Measurements from ENCODE around the gene KIFC3.

DNA sequence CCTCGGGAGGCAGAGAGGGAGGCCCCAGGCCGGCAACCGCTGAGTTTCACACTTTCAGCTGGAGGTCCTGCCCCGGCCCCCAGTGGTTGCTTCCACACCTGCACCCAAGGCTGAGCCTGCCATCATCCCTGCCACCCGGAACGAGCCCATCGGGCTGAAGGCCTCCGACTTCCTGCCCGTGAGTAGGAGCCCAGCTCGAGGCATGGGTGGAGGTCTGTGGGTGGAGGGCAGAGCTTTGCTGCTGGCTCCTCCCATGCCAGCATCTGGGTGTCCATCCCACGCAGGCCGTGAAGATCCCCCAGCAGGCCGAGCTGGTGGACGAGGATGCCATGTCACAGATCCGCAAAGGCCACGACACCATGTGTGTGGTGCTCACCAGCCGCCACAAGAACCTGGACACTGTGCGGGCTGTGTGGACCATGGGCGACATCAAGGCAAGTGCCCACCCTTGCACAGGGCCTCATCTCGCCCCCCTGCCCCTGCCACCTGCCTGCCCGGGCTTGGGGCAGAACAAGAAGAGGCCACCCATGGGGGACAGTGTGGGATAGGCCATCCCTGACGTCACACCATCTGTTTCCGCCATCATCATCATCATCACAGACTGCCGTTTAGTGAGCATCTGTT, 47.1 kb downstream of the KIFC3 start:
- TF ChIP-seq REST (IDR thresholded peaks at IDR 0.05; ENCODE audit: insufficient read depth in 1 of 2, low read depth in 2 of 2, low read length in 2 of 2) (no peak), POLR2AphosphoS5 (IDR thresholded peaks at IDR 0.05; ENCODE audit: low read depth, low read length) (no peak)

Data from PFSK-1 (cell line).